ENCODE data around the gene NASP. TPM values are rescaled to one million over a fixed set of nuclear protein-coding genes. Genes with fewer than 3 reads are reported as not detected.

NASP gene
- total RNA-seq, 4 donors from 2014 or later = 44.2 to 79.3 (median 55.9) TPM

DNA sequence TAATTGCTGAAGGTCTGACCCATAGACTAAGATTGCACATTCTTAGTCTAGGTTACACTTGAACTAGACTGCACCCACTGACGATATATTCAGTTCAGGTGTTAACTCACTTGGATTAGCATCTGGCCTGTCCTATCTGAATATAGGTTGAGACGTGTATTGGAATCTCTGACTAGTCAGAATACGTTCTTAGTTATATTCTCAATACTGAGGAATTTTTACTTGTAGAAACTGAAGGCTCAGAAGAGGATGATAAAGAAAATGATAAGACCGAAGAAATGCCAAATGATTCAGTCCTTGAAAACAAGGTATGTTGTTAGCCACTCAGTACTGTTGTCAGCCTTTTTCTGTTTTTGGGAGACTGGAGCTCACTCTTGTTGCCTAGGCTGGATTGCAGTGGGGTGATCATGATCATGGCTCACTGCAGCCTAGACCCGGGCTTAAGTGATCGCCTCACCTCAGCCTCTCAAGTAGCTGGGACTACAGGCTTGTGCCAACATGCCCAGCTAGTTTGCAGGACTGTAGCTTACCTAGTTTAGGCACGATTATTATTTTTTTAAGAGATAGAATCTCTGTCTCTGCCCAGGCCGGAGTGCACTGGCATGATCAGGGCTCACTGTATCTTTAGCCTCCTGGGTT, 29.2 kb downstream of the NASP start:
- Histone ChIP-seq H3K27ac (peak overlapping the region; percentile 50), H3K36me3 (peaks cover 57% of the 10 kb centered on the region)

DNA sequence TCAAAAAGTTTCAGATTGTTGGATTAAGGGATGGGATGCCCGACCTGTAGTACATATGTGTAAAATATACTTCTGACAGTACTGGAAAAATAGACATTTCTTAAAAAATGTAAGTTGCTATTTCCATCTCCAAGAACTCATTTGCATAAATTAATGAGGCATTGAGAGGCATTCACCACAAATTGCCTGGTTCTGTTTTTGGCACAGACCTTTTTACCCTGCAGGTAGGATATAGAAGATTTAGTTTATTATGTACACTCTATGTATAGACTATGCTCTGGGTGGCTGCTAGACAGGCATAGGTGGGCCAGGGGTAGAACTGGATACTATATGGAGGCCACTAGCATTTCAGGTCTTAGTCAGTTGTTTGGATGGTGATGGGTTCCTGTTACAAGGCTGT, 32.0 kb downstream of the NASP start:
- Histone ChIP-seq H3K4me1 (peaks cover 7% of the 10 kb centered on the region), H3K9me3 (no peaks in the 10 kb centered on the region), H3K4me3 (no peak overlapping the region), H3K36me3 (peaks cover 62% of the 10 kb centered on the region), H3K27ac (no peak overlapping the region), H3K27me3 (no peaks in the 10 kb centered on the region)
- WGBS = 94% methylated on average over 1 of the region's 1 CpG
- TF ChIP-seq POLR2AphosphoS5 (IDR thresholded peaks at IDR 0.05) (no peak), POLR2A (IDR thresholded peaks at IDR 0.05) (no peak), EP300 (IDR thresholded peaks at IDR 0.05) (no peak)
- TF ChIP-seq, protein P1, sequence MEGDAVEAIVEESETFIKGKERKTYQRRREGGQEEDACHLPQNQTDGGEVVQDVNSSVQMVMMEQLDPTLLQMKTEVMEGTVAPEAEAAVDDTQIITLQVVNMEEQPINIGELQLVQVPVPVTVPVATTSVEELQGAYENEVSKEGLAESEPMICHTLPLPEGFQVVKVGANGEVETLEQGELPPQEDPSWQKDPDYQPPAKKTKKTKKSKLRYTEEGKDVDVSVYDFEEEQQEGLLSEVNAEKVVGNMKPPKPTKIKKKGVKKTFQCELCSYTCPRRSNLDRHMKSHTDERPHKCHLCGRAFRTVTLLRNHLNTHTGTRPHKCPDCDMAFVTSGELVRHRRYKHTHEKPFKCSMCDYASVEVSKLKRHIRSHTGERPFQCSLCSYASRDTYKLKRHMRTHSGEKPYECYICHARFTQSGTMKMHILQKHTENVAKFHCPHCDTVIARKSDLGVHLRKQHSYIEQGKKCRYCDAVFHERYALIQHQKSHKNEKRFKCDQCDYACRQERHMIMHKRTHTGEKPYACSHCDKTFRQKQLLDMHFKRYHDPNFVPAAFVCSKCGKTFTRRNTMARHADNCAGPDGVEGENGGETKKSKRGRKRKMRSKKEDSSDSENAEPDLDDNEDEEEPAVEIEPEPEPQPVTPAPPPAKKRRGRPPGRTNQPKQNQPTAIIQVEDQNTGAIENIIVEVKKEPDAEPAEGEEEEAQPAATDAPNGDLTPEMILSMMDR (IDR thresholded peaks at IDR 0.05) = no peak
- DNase-seq (ENCODE audit: low spot score in 2 of 2) = no peak

More for the DNA sequence above, 29.2 kb downstream of the NASP start:
- H3K4me1 ChIP-seq = peaks cover 13% of the 10 kb centered on the region
- DNase-seq (ENCODE audit: low spot score in 2 of 2) = no peak
- H3K9me3 ChIP-seq = no peaks in the 10 kb centered on the region
- whole genome bisulfite sequencing = 58% methylated on average over 8 of the region's 8 CpGs
- H3K27me3 ChIP-seq = no peaks in the 10 kb centered on the region
- H3K4me3 ChIP-seq = no peak overlapping the region
- TF ChIP-seq, protein P1 (IDR thresholded peaks at IDR 0.05) = no peak
- TF ChIP-seq EP300 (IDR thresholded peaks at IDR 0.05) = no peak
- no peak for TF ChIP-seq POLR2AphosphoS5 (IDR thresholded peaks at IDR 0.05)
- no peak for TF ChIP-seq POLR2A (IDR thresholded peaks at IDR 0.05)

DNA sequence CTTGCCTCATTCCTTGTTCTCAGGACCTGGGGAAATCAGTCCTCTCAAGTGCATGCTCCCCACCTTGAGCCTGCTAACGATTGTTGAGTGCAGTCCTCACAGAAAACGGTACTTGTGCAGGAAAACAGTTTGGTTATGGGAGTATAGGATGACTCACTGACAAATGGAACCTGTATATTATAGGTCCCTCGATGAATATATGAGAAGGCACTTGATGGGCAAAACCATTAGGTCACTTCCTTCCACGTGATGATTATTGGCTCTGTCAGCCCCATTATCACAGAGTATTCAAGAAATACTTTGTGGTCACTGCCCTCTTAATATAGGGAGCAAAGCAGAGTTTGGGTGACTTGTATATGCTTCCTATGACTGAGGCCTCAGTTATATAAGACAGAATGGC, 33.8 kb downstream of the NASP start:
- Histone ChIP-seq H3K36me3 (peaks cover 62% of the 10 kb centered on the region), H3K27me3 (no peaks in the 10 kb centered on the region), H3K9me3 (no peaks in the 10 kb centered on the region), H3K27ac (no peak overlapping the region), H3K4me1 (peaks cover 17% of the 10 kb centered on the region), H3K4me3 (no peak overlapping the region)
- WGBS = 68% methylated on average over 4 of the region's 4 CpGs
- no peak for TF ChIP-seq POLR2A (IDR thresholded peaks at IDR 0.05)
- DNase-seq (ENCODE audit: low spot score in 2 of 2) = no peak

DNA sequence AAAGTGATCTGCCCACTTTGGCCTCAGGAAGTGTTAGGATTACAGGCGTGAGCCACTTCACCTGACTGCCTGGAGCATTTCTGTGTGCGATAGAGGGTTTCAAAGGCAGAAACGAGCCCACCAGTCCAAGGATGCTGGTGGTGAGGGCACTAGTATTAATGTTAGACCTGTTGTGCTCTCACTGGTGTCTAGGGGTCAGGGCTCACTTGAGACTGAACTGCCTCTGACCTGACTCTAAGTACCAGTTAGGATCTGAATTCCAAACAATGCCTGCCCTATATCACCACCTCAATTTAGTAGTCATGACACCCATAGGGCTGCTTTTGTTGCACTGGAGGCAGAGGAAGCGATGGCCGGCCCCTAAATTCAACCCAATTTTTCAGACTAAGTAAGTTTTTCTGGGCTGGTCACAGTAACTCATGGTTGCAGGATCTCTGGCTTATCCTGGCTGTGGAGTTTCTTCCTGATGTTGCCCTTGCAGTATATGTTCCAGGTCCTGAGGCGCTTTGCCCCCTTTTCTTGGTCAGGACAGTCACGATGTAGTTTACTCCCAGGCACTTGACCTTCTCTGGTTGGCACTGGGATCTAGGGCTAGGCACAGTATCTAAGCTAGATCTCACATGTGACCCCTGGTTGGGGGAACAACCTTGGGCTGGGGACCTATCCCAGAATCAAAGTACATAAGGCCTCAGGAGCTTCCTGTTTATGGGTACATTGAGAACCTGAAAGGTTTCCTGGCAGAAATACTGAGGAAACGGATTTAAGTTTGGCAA, 35.5 kb downstream of the NASP start:
- Histone ChIP-seq H3K27ac (peak overlapping the region; percentile 70), H3K4me3 (no peak overlapping the region)
- 67% methylated on average over 8 of the region's 8 CpGs for WGBS

DNA sequence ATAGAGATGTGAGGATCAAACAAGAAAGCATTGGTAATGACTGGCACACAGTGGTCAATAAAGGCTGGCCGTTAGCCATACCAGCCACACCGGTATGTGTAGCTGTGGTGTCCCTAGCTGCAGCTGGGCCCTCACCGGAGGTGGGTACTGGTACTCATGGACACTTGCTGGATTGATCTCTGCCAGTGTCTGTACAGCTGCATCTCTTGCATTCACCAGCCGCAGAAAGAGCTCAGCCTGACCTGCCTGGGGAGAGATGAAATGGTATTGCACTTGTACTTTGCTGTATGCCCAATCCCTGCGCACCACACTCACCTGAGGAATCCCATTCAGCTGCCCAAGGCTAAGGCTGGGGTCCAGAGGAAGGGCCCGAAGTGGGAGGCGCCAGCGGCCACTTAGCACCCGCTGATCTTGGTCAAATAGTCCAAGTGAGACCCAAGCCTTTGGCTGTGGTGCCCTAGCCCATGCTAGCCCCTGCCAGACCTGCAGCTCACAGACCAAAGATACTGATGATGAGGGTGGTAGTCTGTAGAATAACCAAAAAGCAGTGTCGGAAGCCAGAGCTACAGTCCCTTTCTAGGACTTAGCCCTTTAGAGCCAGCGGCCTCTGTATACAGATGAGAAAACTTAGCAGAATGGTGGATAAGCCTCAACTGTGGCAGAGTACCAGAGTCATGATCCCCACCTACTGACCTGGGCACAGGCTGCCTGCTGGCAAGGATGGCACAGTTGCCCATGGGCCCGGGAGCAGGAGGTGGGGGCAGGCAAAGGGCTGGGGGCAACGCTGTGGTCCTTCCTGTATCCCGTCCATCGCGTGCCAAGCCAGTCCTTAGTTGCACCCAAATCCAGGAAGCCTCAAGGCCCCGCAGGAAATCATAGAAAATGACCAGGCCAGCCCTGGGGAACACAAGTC, 37.0 kb downstream of the NASP start:
- H3K36me3 ChIP-seq = peaks cover 41% of the 10 kb centered on the region
- no peak overlapping the region for H3K27ac ChIP-seq
- no peaks in the 10 kb centered on the region for H3K27me3 ChIP-seq
- TF ChIP-seq, protein P1 (IDR thresholded peaks at IDR 0.05) = no peak
- TF ChIP-seq POLR2A (IDR thresholded peaks at IDR 0.05) (no peak), EP300 (IDR thresholded peaks at IDR 0.05) (no peak), POLR2AphosphoS5 (IDR thresholded peaks at IDR 0.05) (no peak)
- no peaks in the 10 kb centered on the region for H3K9me3 ChIP-seq
- H3K4me3 ChIP-seq = no peak overlapping the region
- DNase-seq (ENCODE audit: low spot score in 2 of 2) = no peak
- WGBS = 86% methylated on average over 16 of the region's 17 CpGs
- peaks cover 27% of the 10 kb centered on the region for H3K4me1 ChIP-seq

More for the DNA sequence above, 35.5 kb downstream of the NASP start:
- no peaks in the 10 kb centered on the region for H3K9me3 ChIP-seq
- no peak for TF ChIP-seq POLR2A (IDR thresholded peaks at IDR 0.05)
- TF ChIP-seq, protein P1 (IDR thresholded peaks at IDR 0.05) = no peak
- H3K27me3 ChIP-seq = no peaks in the 10 kb centered on the region
- peaks cover 55% of the 10 kb centered on the region for H3K36me3 ChIP-seq
- H3K4me1 ChIP-seq = peaks cover 25% of the 10 kb centered on the region
- no peak for DNase-seq (ENCODE audit: low spot score in 2 of 2)
